SK-N-MC (cell line): Measurements from ENCODE around the gene PRSS12.

Experiments
- EZH2 ChIP-seq: fragments of 200-600 bp; sonication (generic); IDR thresholded peaks from one replicate; pipeline ENCODE4 v1.6.1; 2017; ENCODE audit warnings: antibody characterized with exemption
- POLR2AphosphoS5 ChIP-seq: IDR thresholded peaks from 2 replicates; pipeline ENCODE4 v1.6.1; 2012; ENCODE audit warnings: mild to moderate bottlenecking, low read depth, low read length, borderline replicate concordance

DNA sequence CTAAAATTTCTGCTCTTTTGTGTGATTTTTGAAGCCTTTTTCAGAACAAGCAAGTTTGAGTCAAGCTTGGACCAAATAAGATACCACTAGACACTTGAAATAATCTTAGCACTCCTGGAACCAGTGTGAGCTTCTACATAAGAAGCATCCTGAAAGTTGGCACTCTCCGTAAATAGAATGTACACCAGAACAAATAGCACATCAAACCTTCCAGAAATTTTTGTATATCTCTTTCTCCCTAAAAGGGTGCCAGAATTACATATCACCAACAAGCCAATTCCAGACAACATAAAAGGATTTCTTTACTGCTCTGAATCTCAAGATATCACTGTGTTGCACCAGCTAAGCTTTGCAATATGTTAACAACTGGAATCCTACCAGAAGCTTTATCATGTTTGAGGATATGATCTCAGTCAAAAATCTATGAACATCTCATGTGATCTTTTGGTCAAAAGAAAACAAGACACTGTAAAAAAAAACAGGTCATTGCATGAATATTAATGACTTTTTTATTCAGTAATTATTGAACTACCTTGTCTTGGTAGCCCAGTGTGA is 117.2 kb downstream of the PRSS12 start:
- TF ChIP-seq POLR2AphosphoS5 (no peak), EZH2 (no peak)
